CD4-positive, alpha-beta T cell treated with Interleukin-4 for 1 hour (primary cell): Measurements from ENCODE around the gene FUS.
"Not testable (repeated sequence)": the region's sequence is repeated elsewhere in the genome, so short reads cannot be mapped to it uniquely, and the experiment has no call there.

Experiments
- DNase-seq, 2 donors: peaks; one replicate each; pipeline ENCODE4 v3.0.0-alpha.2; 2020 to 2022

Gene FUS

GRCh38 chr16:31187808-31188189 lies 7.9 kb downstream of the FUS start:
- DNase-seq: no peak

GRCh38 chr16:31188450-31189411 lies 8.8 kb downstream of the FUS start:
- no peak for DNase-seq

GRCh38 chr16:31189412-31189778 lies 9.5 kb downstream of the FUS start:
- DNase-seq: no peak

- no peak for DNase-seq
Measured at GRCh38 chr16:31190061-31190460, 10.1 kb downstream of the FUS start.

- DNase-seq: no peak
Measured at GRCh38 chr16:31190818-31191444, 11.0 kb downstream of the FUS start.

GRCh38 chr16:31191697-31192428 lies 11.9 kb downstream of the FUS start:
- no peak for DNase-seq

- DNase-seq: no peak
Measured at GRCh38 chr16:31192856-31193642, 13.1 kb downstream of the FUS start.

- no peak for DNase-seq
Measured at GRCh38 chr16:31193874-31194273, 13.9 kb downstream of the FUS start.

- no peak for DNase-seq
Measured at GRCh38 chr16:31194898-31195297, 15.0 kb downstream of the FUS start.

- DNase-seq: not testable (repeated sequence)
Measured at GRCh38 chr16:31195861-31196260, 15.9 kb downstream of the FUS start.

- no peak for DNase-seq
Measured at GRCh38 chr16:31196324-31197088, 16.6 kb downstream of the FUS start.

- DNase-seq: no peak
Measured at GRCh38 chr16:31198207-31198882, 18.4 kb downstream of the FUS start.

GRCh38 chr16:31199430-31200041 lies 19.6 kb downstream of the FUS start:
- no peak for DNase-seq

GRCh38 chr16:31200111-31200510 lies 20.2 kb downstream of the FUS start:
- DNase-seq: not testable (repeated sequence)

GRCh38 chr16:31200821-31201568 lies 21.1 kb downstream of the FUS start:
- peak; percentile 40 to 58 for DNase-seq

- DNase-seq: peak; percentile 47 to 51
Measured at GRCh38 chr16:31201582-31202413, 21.9 kb downstream of the FUS start.

GRCh38 chr16:31202414-31203375 lies 22.8 kb downstream of the FUS start, which contains the start of gene PYCARD:
TSS of gene PYCARD (minus strand) at chr16:31202760. CDS start at chr16:31202690, 70 bp downstream.
- peak in 1 of 2 donors; percentile 35 for DNase-seq
